Measurements from ENCODE around the gene MOCS1.

GRCh38 chr6:39925931-39926290 is 8.4 kb downstream of the MOCS1 start:
- TF ChIP-seq EZH2 (IDR thresholded peaks at IDR 0.05; ENCODE audit: insufficient read depth, poor library complexity, severe bottlenecking), result no peak
- no peak for TF ChIP-seq EZH2phosphoT487 (IDR thresholded peaks at IDR 0.05; ENCODE audit: insufficient read depth, low read depth)
